ENCODE data around the gene PDZRN4.

- TF ChIP-seq CTCF (IDR thresholded peaks at IDR 0.05; ENCODE audit: extremely low read depth in 1 of 2, insufficient read depth in 1 of 2, low read depth in 1 of 2, low read length in 2 of 2) (no peak), POLR2A (IDR thresholded peaks at IDR 0.05; ENCODE audit: low read depth, low read length) (no peak)
Observed at GRCh38 chr12:41479426-41479825, 291.3 kb downstream of the PDZRN4 start.
